HG02759 (cell line): ENCODE results near the gene MAP2K7.
"Not testable (repeated sequence)": the region's sequence is repeated elsewhere in the genome, so short reads cannot be mapped to it uniquely, and the experiment has no call there.

Experiments
- ATAC-seq: cut with Tn5 transposase; IDR thresholded peaks from one replicate; pipeline ENCODE4 v1.9.1; 2021; ENCODE audit warnings: mild to moderate bottlenecking, moderate library complexity; ENCODE audit not compliant: unreplicated experiment

The MAP2K7 gene

DNA sequence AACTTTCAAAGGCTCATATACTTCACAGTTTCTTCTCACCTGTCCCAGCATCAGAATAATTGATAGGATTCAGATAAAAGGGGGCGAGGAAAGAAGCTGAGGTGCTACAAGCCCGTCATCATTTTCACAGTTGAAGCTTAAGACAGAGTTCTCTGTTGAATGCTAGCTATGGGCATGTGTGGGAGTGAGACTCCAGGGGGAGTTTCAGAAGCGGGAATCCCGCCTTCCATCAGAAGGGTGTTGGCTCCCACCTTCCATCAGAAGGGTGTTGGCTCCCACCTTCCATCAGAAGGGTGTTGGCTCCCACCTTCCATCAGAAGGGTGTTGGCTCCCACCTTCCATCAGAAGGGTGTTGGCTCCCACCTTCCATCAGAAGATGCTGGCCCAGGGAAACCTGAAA, 57.4 kb downstream of the MAP2K7 start:
- ATAC-seq, result not testable (repeated sequence)

DNA sequence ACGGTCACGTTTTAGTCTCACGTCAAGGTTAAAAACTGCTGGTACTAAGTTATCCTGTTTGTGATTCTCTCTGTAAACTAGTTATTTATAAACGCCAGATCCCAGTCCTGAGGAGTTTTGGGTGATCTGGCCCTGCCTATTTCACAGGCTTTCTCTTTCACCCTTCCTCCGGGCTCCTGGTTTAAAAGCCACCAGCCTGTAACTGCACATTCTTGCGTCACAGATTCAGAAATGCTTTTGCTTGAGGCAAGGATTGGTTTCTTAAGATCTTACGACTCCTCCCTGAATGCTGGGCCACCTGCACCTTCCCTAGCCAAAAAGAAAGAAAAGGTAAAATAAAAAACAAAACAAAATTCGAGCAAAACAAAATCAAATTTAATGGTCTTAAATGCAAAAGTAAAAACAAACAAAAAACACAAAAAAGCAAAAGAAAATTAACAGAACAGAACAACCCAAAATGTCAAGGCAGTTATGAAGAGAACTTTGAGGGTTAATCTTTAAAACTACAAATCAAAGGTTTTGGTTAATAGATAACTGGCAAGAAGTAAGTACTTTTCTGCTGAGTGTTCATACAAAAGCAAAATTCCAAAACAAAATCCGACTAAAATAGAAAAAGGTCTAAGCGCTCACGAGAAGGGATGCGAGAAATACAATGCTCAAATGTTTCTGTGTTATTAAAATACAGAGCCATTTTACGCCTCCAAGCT, 58.4 kb downstream of the MAP2K7 start:
- ATAC-seq, result no peak

DNA sequence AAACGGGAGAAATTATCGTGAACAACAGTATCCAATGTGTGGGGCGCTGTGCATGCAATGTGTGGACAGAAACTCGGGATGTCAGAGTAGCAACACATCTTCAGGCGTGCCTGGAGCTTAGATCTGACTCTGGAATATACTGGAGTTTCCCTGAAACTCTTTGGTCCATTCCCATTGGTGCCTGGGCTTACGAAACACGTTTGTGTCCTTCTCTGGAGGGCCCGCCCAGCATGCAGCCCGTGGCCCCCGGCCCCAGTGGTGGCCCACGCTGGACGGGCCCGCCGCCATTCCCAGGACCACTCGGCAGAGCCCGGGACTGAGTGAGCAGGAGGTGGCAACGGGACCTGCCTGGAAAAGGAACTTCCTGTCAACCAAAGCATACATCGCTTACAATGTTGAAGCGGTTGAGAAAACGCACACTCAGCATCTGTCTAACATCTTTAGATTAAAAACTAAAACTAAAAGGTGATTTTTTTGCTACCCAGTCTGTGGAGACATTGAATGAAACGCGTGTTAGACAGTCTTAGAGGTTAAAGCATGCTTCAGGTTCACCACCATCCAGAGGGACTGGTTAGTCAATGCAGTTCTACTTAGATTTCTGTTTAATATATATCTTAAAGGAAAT, 59.1 kb downstream of the MAP2K7 start:
- no peak for ATAC-seq

DNA sequence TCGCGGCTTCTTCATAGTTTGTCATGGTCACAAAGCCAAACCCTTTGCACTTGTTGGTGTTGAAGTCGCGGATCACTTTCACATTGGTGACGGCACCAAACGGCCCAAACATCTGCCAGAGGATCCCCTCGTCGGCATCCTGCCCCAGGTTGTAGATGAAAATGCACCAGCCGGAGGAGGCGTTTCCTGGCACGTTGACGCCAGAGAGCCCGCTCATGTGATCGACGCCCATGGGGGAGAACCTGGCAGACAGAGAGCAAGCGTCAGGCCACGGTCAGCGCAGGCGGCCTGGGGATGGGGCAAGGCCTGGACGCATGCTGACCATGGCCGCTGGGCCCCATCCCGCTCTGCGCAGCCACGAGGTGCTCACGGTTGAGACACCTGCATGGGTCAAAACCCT, 59.9 kb downstream of the MAP2K7 start:
- ATAC-seq, result no peak
